RWPE2 (cell line): ENCODE data around the gene RIMS1.

ENCODE experiments used
- ATAC-seq: fragments of 200-7000 bp; cut with Tn5 transposase; 3 replicates; pipeline ENCODE4 v1.9.1; 2021; ENCODE audit warnings: low read depth
- DNase-seq: peaks from one replicate; pipeline ENCODE4 v3.0.0-alpha.2; 2020; ENCODE audit warnings: low spot score
- H3K27ac ChIP-seq: fragments of 450-650 bp; 2 replicates; pipeline ENCODE4 v1.5.1; 2017; ENCODE audit warnings: mild to moderate bottlenecking; ENCODE audit not compliant: poor library complexity, severe bottlenecking
- H3K27me3 ChIP-seq: fragments of 250-450 bp; sonication (Bioruptor Pico); 2 replicates; pipeline ENCODE4 v1.5.1; 2021; ENCODE audit warnings: mild to moderate bottlenecking, moderate library complexity; ENCODE audit not compliant: insufficient read depth, poor library complexity, severe bottlenecking
- H3K36me3 ChIP-seq: fragments of 250-450 bp; sonication (Bioruptor Pico); 2 replicates; pipeline ENCODE4 v1.5.1; 2020; ENCODE audit warnings: low read depth, mild to moderate bottlenecking, moderate library complexity
- H3K4me1 ChIP-seq: fragments of 250-450 bp; sonication (Bioruptor Pico); 2 replicates; pipeline ENCODE4 v1.5.1; 2021; ENCODE audit warnings: mild to moderate bottlenecking, moderate library complexity; ENCODE audit not compliant: insufficient read depth, poor library complexity, severe bottlenecking
- H3K4me3 ChIP-seq: fragments of 250-450 bp; sonication (Bioruptor Pico); 2 replicates; pipeline ENCODE4 v1.5.1; 2021; ENCODE audit warnings: mild to moderate bottlenecking, moderate library complexity; ENCODE audit not compliant: severe bottlenecking
- H3K9me3 ChIP-seq: fragments of 250-450 bp; sonication (Bioruptor Pico); 2 replicates; pipeline ENCODE4 v1.5.1; 2021; ENCODE audit warnings: mild to moderate bottlenecking, moderate library complexity; ENCODE audit not compliant: severe bottlenecking
- CTCF ChIP-seq: fragments of 450-650 bp; IDR thresholded peaks from one replicate; pipeline ENCODE4 v1.5.1; 2017; ENCODE audit warnings: mild to moderate bottlenecking, moderate library complexity; ENCODE audit not compliant: poor library complexity, severe bottlenecking

RIMS1 gene

GRCh38 chr6:72267470-72267869, 381.1 kb downstream of the RIMS1 start:
- H3K36me3 ChIP-seq, result no peaks in the 10 kb centered on the region
- H3K9me3 ChIP-seq, result no peaks in the 10 kb centered on the region
- DNase-seq (no peak), ATAC-seq (no peak)
- H3K4me1 ChIP-seq, result no peaks in the 10 kb centered on the region
- H3K27me3 ChIP-seq, result no peaks in the 10 kb centered on the region
- H3K4me3 ChIP-seq, result no peak overlapping the region
- H3K27ac ChIP-seq, result no peak overlapping the region
- TF ChIP-seq CTCF, result no peak

DNA sequence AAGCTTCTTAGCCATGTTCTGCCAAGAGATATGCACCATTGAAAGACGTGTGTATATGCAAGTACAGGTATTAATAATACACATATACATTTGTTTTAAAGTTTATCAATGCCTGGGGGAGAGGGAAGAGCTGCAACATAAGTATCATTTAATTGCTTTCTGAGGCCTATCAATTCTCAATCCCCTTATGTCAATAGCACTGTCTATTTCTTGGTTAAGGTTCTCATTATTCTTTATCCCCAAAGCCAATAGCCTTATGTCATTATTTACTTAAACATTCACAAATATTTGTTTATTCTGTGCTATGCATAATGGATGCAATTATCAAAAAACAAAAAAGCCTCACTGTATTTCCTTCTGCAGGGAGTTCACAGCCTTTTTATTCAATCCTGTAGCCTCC, 385.2 kb downstream of the RIMS1 start:
- Histone ChIP-seq H3K27me3 (no peaks in the 10 kb centered on the region), H3K4me3 (no peak overlapping the region), H3K9me3 (no peaks in the 10 kb centered on the region), H3K36me3 (no peaks in the 10 kb centered on the region), H3K27ac (no peak overlapping the region), H3K4me1 (no peaks in the 10 kb centered on the region)
- TF ChIP-seq CTCF, result no peak
- ATAC-seq (no peak), DNase-seq (no peak)

DNA sequence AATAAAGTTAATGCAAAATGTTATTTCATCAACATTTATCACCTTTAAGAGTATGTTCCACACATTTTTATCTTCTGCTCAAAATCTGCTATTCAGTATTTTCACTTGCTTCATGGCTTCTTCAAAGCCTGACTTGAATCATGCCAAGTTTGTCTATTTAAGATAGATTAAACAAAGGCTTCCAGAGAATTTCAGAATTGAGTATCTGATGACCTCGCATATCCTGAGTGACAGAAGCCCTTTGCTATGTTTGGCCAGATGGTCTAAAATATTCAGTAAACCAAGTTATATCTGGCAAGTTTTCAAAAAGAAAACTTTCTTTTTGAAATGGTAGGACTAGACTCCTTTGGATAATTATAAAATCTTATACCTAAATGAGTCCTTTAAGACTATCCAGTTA, 386.6 kb downstream of the RIMS1 start:
- no peak for ATAC-seq
- Histone ChIP-seq H3K4me3 (no peak overlapping the region), H3K27me3 (no peaks in the 10 kb centered on the region), H3K4me1 (no peaks in the 10 kb centered on the region), H3K9me3 (no peaks in the 10 kb centered on the region), H3K36me3 (no peaks in the 10 kb centered on the region), H3K27ac (no peak overlapping the region)
- TF ChIP-seq CTCF, result no peak
- no peak for DNase-seq

- no peak for TF ChIP-seq CTCF
- H3K4me1 ChIP-seq, result no peaks in the 10 kb centered on the region
Observed at GRCh38 chr6:72275888-72276287, 389.5 kb downstream of the RIMS1 start.

GRCh38 chr6:72282201-72282600, 395.9 kb downstream of the RIMS1 start:
- peaks cover 3% of the 10 kb centered on the region for H3K4me1 ChIP-seq
- DNase-seq (no peak), ATAC-seq (no peak)
- H3K27ac ChIP-seq, result no peak overlapping the region
- no peak overlapping the region for H3K4me3 ChIP-seq
- no peak for TF ChIP-seq CTCF
- no peaks in the 10 kb centered on the region for H3K27me3 ChIP-seq
- no peaks in the 10 kb centered on the region for H3K9me3 ChIP-seq
- no peaks in the 10 kb centered on the region for H3K36me3 ChIP-seq

More at GRCh38 chr6:72275888-72276287, 389.5 kb downstream of the RIMS1 start:
- Histone ChIP-seq H3K27ac (no peak overlapping the region), H3K9me3 (no peaks in the 10 kb centered on the region), H3K27me3 (no peaks in the 10 kb centered on the region), H3K36me3 (no peaks in the 10 kb centered on the region), H3K4me3 (no peak overlapping the region)
- no peak for DNase-seq
- no peak for ATAC-seq
